ENCODE results near the gene LGR6.
"Not testable (repeated sequence)": the region's sequence is repeated elsewhere in the genome, so short reads cannot be mapped to it uniquely, and the experiment has no call there.

Gene LGR6

DNA sequence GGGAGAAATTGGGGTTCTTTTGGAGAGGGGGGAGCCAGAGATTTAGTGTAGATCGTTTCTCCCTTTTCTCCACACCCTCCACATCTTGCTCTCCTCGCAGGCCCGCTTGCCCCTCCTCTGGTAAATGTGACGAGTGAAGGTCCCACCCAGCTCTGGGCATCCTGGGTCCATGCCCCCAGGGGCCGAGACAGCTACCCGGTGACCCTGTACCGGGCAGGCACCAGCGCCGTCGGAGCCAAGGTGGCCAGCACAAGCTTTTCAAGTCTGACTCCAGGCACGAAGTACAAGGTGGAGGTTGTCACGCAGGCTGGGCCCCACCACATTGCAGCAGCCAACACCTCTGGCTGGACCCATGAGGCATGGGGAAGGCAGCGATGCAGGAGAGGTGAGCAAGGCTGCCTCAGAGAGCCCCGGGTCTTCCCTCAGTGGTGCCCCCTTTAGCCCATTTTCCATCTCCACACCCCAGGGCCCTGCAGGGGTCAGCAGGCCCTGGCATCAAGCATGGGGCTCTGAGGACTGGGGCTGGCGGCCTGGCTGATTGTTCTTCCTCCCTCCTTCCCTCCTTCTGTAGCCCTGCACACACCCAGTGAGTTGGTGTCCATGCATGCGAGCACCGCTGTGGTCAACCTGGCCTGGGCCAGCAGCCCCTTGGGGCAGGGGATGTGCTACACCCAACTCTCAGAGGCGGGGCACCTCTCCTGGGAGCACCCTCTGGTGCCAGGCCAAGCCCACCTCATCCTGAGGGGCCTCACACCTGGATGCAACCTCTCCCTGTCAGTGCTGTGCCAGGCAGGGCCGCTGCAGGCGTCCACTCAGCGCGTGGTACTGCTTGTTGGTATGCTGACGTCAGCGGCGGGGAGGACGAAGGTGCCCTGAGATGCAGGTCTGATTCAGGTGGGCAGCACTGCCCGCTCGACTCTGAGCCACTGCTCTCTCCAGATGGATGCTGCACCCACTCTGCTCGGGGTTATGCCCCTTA, 16.4 kb upstream of the LGR6 start:
- DNase-seq, result no peak

DNA sequence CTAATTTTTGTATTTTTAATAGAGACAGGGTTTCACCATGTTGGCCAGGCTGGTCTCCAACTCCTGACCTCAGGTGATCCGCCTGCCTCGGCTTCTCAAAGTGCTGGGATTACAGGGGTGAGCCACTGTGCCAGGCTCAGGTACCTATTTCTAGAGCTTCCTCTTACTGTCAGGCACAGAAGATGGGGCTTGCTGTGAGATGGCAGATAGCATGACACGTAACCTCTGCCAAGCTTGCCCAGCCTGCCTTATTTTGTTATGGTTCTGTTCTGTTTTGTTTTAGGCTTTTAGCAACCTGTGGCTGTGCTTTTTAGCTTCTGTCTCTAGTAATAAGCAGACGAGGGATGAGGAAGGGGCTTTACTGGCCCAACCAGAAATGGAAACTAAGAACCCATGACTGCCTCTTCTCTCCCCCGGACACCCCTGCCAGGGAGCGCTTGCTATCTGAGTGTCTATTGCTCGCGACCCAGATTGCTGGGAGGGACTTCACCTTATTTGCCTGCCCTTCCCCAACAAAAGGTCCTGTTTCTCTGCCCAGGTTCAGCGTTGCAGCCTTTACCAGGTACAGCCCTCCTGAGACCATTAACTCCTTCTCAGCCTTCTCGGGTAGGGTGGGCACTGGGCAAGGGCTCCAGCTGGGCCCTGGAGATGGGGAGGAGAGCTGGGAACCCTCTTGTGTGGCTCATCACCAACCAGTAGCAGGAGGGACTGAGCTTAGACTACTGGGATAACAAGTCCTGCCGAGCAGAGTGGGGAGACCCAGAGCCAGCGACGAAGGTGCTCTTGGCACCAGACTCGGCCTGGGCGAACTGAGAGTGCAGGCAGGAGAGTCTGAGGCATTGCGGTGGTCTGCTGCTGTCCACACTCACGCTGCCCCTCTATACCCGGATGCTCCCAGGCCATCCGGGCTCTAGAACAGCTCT, 13.5 kb upstream of the LGR6 start:
- no peak for DNase-seq

DNA sequence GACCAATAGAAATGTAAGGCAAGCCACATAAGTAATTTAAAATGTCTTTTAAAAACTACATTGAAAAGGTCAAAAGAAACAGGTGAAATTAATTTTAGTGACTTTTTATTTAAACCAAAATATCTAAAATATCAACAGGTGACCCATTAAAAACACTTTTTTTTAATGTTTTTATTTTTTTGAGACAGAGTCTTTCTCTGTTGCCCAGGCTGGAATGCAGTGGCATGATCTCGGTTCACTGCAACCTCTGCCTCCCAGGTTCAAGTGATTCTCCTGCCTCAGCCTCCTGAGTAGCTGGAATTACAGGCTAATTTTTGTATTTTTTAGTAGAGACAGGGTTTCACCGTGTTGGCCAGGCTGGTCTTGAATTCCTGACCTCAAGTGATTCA, 12.9 kb upstream of the LGR6 start:
- DNase-seq, result not testable (repeated sequence)

DNA sequence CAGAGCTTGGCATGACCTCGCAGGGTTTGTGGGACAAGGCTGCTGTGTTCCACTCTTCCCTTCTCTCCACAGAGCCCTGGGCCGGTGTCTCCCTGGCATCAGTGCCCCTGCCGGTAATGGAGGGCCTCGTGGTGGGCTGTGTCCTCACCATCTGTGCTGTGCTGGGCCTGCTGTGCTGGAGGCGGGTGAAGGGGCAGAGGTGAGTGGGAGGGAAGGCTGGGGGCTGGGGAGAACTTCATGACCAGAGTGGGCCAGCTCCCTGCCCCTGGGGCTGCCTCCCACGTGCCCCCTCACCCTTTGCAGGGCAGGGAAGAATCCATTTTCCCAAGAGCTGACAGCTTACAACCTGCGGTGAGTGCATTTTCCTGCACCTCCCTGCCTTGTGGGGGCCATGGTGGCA, 12.0 kb upstream of the LGR6 start:
- DNase-seq, result no peak

DNA sequence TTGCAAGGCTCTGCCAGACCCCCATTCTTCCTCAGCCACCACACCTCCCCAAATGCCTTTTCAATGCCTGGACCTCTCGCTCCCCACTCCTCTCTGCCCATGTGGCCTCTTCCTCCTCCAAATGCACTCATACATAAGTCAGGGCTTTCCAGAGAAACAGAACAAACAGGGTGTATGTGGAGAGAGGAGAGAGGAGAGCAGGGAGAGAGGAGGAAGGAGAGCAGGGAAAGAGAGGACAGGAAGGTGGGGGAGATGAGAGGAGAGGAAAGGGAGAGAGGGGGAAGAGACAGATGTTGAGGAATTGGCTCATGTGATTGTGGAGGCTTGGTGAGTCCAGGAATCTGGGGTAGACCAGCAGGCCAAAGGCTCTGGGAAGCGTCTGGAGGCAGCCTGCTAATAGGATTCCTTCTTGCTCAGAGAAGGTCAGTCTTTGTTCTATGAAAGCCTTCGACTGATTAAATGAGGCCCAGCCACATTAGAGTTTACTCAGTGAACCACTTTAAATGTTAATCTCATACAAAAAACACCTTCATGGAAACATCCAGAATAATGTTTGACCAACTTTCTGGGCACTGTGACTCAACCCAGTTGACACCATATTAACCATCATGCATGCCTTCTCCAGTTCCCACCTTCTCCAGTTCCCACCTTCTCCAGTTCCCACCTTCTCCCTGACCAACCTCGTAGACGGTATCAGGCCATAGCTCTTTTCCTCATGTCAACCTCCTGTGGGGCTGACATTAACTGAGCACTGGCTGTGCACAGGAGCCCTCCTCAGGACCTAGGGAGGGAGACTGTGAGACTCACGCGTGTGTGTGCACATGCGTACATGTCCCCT, 11.3 kb upstream of the LGR6 start:
- no peak for DNase-seq

DNA sequence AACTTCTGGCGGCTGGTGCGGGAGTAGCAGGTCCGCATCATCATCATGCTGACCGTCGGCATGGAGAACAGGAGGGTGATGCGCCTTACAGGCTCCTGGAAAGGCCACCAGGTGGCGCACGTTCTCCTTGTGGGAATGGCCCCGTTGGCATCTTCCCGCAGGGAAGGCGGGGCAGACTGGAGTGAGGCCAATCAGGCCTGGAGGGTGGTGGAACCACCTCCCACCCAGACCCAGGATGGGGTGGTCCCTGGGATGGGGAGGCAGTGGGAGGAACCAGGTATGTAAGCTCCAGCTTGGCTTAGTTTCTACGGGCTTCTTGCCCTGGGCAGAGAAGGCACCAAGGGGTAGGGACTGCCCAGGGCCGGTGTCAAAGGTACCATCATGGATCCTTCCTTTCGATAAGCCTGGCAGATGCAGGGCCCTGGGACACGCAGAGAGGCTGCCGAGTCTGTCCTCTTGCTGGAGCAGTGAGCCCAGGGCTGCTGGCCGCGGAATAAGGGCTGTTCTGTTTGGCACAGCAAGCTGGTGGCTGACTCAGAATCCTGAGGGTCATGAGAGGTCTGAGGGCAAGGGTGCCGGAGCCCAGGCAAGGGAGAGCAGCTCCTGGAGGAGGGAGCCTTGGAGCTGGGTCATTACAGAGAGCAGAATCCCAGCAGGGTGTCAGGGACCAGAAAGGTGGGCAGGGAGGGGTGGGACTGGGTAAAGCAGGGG, 8.7 kb upstream of the LGR6 start:
- peak; percentile 72 for DNase-seq

DNA sequence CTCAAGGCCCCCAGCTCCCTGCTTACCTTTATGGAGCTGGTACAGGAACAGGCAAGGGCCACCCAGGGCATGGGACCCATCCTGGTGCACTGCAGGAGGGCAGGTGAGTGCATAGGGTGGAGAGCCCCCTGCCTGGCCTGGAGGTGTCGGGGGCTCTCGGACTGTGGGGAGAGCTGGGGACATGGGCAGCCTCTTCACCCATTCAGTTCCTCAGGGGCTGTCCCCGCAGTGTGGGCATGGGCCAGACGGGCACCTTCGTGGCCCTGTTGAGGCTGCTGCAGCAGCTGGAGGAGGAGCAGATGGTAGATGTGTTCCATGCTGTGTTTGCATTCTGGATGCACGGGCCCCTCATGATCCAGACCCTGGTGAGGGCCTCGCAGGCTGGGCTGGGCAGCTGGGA, 7.3 kb upstream of the LGR6 start:
- DNase-seq, result no peak

DNA sequence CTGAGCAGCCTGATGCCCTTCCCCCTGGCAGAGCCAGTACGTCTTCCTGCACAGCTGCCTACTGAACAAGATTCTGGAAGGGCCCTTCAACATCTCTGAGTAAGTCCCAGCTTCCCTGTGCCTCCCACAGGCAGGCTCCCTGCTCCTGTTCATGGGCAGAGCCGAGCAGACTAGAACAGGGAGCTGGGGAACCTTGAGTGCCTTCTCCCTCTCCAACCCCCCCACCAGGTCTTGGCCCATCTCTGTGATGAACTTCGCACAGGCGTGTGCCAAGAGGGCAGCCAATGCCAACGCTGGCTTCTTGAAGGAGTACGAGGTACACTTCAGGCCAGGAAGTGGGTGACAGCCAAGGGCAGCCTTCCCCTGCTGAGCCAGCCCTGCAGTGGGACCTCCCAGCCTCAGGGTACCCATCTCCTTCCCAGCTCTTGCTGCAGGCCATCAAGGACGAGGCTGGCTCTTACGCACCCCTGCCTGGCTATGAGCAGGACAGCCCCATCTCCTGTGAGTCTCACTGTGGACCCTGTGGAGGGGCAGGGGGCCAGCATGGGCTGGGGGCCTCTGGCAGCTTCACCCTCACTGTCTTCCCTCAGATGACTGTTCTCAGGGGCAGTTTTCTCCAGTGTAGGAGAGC, 6.4 kb upstream of the LGR6 start:
- no peak for DNase-seq

DNA sequence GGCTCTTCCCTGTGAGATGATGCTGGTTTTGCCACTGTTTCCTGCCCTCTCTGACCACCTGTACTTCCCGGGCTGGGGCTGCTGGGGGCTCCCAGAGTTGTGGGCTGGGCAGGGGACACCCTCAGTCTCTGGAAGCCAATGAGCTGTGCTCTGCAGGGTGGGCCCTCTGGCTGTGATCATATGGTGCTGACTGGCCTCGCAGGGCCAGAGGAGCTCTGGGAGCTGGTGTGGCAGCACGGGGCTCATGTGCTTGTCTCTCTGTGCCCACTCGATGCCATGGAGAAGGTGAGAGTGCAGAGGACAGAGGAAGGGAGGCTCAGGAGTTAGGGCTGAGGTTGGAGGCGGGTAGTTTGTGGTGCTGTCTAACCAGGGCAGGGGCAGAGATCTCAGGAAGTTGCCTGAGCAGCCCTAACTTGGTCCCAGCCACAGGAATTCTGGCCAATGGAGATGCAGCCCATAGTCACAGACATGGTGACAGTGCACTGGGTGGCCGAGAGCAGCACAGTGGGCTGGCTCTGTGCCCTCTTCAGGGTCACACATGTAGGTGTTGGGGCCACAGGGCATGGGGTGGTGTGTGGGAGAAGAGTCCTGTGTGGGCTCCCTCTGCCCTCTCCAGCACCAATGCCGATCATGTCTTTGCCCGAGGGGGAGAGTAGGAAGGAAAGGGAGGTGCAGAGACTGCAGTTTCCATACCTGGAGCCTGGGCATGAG, 5.7 kb upstream of the LGR6 start:
- no peak for DNase-seq

DNA sequence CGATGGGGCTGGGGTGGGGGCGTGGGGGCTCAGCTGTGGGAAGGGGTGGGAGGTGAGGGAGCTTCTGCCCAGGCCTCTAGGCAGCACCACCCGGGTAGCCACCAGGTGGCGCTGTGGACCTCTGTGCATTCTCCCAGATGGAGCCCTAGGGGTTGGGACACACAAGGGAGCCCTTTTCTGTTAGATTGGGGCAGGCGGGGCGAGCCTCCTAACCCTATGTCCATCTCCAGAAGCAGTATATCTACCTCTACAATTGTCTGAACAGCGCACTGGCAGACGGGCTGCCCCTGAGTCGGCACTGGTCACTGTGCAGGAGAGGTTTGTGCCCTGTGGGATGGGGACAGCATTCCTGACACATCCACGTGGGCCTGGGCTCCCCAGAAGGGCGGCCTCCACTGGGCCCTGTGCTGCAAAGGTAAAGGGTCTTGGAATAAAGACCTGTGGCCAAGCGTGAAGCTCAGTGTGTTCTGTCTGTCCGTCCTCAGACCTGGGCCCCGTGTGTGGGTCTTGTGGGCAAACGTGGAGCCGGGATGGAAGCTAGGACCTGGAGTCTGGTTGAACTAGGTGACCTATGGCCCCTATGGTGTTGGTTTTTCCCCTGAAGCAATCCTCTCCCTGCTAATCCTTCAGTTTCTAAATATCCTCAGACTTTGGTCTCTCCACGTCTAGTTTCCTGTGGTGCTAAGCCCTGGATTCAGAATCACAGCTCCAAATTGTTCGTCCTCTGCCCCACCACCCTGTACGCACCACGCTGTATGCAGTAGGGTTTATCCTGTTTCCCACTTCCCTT, 4.4 kb upstream of the LGR6 start:
- DNase-seq, result peak; percentile 82

DNA sequence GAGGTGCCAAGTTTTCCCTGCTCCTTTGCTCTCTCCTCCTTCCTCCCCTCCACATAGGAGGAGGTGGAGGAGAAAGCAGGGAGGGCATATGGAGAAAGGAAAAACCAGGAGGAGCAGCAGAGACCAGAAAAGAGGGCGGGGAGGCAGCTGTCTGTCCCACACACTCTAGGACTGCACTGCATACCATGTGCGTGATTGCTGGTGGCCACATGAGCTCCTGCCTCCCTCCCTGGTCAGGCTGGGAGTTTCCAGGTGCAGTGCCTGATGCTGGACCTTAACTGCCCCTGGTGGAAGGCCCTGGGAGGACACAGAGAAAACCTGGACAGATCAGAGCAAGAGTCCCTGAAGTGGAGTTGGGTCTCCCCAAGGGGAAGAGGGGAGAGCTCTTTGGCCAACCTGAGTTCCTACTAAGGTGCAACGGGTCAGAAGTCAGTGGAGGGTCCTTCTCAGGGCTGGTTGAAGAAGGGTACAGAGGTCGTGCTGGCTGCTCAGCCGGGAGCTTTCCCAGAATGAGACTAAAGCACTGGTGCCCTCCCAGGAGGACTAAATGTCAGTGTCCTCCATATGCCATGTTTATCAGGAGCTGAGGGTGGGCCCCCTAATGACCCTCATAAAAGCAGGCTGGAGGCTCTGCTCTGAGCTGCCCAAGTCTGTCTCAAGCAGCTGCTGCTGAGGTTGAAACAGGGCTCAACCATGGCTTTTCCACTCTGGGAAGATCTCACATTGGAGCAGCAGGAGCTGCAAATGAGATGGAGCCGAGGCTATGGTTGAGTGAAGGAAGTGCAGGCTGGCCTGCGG, 3.5 kb upstream of the LGR6 start:
- DNase-seq, result no peak

DNA sequence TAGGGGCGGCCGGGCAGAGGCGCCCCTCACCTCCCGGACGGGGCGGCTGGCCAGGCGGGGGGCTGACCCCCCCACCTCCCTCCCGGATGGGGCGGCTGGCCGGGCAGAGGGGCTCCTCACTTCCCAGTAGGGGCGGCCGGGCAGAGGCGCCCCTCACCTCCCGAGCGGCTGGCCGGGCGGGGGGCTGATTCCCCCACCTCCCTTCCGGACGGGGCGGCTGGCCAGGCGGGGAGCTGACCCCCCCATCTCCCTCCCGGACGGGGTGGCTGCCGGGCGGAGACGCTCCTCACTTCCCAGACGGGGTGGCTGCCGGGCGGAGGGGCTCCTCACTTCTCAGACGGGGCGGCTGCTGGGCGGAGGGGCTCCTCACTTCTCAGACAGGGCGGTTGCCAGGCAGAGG, 2.2 kb upstream of the LGR6 start:
- not testable (repeated sequence) for DNase-seq

DNA sequence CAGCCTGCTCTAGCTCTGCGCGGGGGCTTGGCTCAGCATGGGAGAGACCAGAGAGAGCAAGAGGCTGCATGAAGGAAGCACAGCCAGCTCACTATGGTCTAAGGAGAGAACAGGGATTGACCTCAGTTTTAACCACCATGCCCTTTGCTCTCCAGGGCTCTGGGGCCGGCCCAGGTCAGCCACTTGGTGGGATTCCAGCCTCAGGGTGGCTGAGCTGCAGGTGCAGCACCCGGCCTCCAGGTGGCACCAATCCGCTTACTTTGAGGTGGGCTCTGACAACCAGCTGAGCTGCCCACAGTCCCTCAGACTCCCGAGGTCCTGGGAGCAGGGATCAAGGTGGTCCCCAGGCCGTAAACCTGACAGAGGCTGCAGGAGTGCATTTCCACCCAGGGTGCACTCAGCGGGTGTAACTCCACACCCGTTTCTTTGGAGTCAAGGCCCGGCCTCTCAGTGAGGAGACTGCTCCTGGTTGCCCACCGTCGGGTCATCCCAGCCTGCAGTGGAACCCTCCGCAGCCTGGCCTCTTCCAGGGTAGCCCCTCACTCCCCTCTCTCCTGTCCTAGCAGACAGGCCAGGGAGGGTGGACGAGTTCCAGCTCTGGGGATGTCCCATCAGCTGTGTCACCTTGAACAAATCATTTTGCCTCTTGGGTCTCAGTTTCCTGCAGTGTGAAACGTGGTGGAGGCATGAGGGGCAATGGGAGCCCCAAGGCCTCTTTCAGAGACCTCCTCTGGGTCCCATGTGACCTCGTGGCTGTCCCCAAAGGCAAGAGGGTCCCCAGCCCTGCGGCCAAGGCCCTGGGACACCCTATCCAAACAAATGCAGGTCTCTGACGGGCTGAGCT, 607 bp upstream of the LGR6 start:
- peak; percentile 67 for DNase-seq

DNA sequence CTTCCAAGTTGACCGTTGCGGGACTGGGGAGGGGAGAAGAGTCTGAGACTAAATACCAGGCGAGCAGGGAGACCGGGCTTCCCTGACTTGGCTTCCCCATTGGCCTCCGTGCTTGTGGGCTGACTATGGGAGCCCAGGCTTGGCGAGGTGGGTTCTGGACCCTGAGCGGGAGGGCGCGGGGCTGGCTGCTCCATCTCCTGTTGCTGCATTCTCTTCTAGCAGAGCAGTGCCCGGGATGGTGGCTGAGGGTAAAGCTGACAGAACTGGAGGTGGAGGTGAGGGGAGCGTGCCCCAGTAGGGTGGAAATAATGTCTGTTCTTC, 689 bp downstream of the LGR6 start:
- no peak for DNase-seq

DNA sequence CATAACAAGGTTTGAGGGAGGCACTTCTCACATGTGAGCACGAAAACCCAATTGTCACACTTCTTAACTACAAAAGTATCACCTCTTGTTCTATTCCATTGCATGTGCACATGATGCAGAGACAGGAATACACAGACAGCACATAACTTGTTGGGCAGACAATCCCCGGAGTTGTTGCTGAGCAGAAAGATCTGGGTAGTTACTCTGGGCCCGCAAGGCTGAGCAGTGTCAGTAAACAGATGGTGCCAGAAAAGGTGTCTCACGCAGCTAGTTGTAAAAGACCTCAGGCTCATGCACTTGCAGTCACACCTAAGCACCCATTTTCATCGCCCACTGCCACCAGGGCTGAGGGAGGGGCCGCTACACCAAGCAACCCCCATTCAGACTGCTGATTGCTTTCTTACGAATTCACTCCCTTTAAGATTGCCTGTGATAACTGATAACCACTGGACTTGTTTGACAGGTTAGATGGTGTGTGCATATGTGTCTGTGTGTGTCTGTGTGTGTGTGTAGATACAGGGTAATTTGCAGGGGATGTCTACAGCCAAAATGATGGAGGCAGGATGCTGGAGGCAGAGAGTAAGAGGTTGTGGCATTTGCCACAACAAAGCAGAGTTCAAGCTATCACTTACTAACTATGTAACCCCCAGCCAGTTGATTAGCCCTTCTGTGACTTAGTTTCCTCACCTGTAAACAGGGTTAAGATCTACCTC, 4.2 kb downstream of the LGR6 start:
- DNase-seq, result no peak

DNA sequence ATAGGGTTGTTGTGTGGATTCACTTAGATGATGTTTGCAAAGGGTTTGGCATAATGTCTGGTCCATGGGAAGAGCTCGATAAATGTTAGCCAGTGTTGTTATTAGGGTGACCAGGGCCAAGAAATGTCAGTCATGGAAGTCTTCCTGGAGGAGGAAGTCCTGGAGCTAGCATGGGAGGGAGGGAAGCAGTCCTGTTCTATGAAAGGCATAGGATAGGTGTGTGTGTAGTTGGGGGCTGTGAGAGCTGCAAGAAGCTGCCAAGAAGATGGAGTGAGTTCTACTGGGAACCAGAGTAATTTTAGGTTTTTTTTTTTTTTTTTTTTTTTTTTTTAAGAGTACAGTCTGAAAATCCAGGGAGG, 4.7 kb downstream of the LGR6 start:
- DNase-seq, result no peak

DNA sequence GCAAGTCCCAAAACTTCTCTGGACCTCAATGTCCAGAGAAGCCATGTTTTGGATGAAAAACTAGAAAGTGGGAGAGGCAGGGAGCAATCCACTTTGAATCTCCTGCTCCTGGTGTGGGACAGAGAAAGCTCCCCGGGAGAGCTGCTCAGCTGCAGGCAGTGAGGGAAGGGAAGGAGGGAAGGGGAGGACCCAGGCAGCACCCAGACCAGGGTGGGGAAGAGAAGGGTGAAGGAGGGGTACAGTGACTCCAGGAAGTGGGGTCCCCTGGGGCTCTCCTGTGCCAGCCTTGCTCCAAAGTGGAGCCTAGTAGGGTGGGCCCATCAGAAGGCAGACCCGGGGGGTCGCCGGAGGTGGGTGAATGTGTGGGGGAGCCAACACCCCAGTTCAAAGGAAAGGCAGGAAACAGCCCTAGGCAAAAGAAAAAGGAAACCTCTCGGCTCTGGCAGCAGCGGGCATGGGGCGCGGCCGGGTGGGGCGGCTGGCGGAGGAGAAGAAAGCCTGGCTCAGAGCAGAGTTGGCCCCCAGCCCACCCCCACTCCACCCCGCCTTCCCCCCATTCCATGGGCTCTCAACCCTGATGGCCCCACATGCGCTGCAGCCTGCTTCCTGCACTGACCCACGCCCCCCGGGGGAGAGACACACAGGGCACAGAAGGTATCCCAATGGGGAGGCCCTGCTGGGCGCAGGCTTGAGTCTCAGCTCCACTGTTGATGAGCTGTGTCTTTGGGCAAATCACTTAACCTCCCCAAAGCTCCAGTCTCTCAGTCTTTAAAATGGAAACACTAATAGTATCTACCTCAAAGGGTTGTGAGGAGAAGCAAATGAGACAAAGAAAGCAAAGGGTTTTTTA, 5.7 kb downstream of the LGR6 start:
- no peak for DNase-seq
